Measurements from ENCODE around the gene CFAP77.

DNA sequence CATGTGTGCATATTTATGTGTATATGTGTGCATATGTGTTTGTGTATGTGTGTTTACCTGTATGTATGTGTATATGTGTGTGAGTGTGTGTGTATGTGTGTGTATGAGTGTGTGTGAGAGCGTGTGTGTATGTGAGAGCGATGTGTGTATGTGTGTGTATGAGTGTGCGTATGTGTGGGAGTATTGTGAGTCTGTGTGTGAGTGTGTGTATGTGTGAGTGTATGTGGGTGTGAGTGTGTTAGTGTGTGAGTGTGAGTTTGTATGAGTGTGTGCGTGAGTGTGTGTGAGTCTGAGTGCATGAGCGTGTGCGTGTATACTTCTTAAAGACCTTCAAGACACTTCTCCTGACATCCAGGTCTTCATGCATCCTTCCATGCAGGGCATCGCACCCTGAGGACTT is 49.6 kb downstream of the CFAP77 start:
- TF ChIP-seq, protein P1, sequence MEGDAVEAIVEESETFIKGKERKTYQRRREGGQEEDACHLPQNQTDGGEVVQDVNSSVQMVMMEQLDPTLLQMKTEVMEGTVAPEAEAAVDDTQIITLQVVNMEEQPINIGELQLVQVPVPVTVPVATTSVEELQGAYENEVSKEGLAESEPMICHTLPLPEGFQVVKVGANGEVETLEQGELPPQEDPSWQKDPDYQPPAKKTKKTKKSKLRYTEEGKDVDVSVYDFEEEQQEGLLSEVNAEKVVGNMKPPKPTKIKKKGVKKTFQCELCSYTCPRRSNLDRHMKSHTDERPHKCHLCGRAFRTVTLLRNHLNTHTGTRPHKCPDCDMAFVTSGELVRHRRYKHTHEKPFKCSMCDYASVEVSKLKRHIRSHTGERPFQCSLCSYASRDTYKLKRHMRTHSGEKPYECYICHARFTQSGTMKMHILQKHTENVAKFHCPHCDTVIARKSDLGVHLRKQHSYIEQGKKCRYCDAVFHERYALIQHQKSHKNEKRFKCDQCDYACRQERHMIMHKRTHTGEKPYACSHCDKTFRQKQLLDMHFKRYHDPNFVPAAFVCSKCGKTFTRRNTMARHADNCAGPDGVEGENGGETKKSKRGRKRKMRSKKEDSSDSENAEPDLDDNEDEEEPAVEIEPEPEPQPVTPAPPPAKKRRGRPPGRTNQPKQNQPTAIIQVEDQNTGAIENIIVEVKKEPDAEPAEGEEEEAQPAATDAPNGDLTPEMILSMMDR (IDR thresholded peaks at IDR 0.05), result no peak
- no peak for TF ChIP-seq POLR2A (IDR thresholded peaks at IDR 0.05)
